Duodenal mucosa (tissue), 2 donors: ENCODE measurements around the gene QRFP.

Experiments
- H3K27ac ChIP-seq: one replicate; pipeline ENCODE4 v1.7.0; 2013; ENCODE audit warnings: low read depth, low read length
- H3K27me3 ChIP-seq, 2 donors: one replicate each; pipeline ENCODE4 v1.7.0; 2013; ENCODE audit warnings: low read length in 2 of 2, control low read depth in 1 of 2; ENCODE audit not compliant: insufficient read depth in 2 of 2, control insufficient read depth in 1 of 2
- H3K36me3 ChIP-seq, 2 donors: one replicate each; pipeline ENCODE4 v1.7.0; 2013; ENCODE audit warnings: low read length in 2 of 2, control low read depth in 1 of 2; ENCODE audit not compliant: insufficient read depth in 2 of 2, control insufficient read depth in 1 of 2
- H3K4me1 ChIP-seq, 2 donors: one replicate each; pipeline ENCODE4 v1.7.0; 2013; ENCODE audit warnings: low read length in 2 of 2, control low read depth in 1 of 2; ENCODE audit not compliant: insufficient read depth in 2 of 2, control insufficient read depth in 1 of 2
- H3K4me3 ChIP-seq, 2 donors: one replicate each; pipeline ENCODE4 v1.7.0; 2013; ENCODE audit warnings: low read length in 2 of 2, low read depth in 1 of 2
- H3K9ac ChIP-seq, 2 donors: one replicate each; pipeline ENCODE4 v1.7.0; 2013; ENCODE audit warnings: low read length in 2 of 2, low read depth in 1 of 2
- H3K9me3 ChIP-seq, 2 donors: one replicate each; pipeline ENCODE4 v1.7.0; 2013; ENCODE audit warnings: low read length in 2 of 2, control low read depth in 1 of 2; ENCODE audit not compliant: control insufficient read depth in 1 of 2

Gene QRFP

DNA sequence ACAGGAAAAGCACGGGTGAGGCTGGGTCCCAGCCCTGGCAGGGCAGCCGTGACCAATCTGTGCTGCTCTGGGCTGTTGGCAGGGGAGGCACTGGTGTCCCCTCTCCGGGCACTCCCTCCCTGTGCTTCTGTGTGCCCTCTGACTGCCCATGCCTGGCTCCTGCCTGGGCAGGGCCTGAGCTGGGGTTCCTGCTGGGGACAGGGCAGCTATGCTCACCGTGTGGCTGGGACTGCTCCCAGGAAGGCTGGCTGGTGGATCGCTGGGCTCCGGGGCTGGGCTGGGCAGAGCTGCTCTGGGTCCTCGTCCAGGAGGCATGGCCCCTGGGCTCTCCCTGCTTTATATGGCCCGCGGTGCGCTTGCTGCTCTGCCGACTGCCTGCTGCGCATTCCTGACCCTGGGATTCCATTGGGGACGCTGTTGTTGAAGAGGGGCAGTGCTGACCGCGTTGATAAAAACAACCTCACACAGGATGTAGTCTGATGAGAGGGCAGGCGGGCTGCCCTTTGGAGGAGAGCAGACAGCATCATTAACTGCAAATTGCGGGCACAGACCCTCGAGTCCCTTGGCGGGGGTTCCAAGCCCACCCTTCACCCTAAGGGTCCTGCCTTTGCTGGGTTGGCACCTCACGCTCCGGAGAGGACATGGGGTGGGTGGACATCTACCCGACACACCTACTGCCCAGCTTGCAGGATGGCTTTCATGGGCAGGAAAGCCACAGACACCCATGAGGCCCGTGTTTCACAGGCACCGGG lies 955 bp downstream of the QRFP start:
- Histone ChIP-seq H3K4me1 (peaks cover 7 to 33% of the 10 kb centered on the region in 2 donors), H3K4me3 (no peak overlapping the region), H3K27ac (no peak overlapping the region), H3K36me3 (peaks cover 0 to 23% of the 10 kb centered on the region in 2 donors), H3K9me3 (no peaks in the 10 kb centered on the region), H3K9ac (no peak overlapping the region), H3K27me3 (peaks cover 4 to 21% of the 10 kb centered on the region in 2 donors)

DNA sequence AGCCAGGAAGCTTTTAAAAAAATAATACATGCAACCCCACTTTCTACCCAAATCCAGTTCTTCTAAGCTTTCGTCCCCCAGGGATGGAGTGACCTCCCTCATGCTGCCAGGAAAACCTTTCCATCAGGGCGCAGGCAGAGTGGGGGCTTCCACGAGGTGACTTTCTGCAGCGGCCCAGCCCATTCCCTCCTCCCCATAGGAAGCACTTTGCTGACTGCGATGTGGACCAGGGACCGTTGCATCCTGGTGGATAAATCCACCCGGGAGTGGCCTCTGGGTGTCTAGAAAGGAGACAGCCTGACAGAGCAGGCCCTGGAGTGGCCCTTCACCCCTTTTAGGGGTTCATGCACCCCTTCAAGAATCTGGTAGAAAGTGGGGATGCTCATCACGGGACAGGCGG lies 1.6 kb downstream of the QRFP start:
- Histone ChIP-seq H3K27ac (no peak overlapping the region), H3K4me1 (peaks cover 7 to 33% of the 10 kb centered on the region in 2 donors), H3K9ac (no peak overlapping the region), H3K4me3 (no peak overlapping the region), H3K9me3 (no peaks in the 10 kb centered on the region), H3K27me3 (peaks cover 4 to 21% of the 10 kb centered on the region in 2 donors), H3K36me3 (peaks cover 0 to 28% of the 10 kb centered on the region in 2 donors)

- H3K4me3 ChIP-seq: no peak overlapping the region
- H3K36me3 ChIP-seq: peaks cover 0 to 31% of the 10 kb centered on the region in 2 donors
- peaks cover 7 to 33% of the 10 kb centered on the region in 2 donors for H3K4me1 ChIP-seq
- no peaks in the 10 kb centered on the region for H3K9me3 ChIP-seq
- H3K9ac ChIP-seq: peak overlapping the region in 1 of 2 donors; percentile 18
- H3K27ac ChIP-seq: no peak overlapping the region
- peaks cover 4 to 21% of the 10 kb centered on the region in 2 donors for H3K27me3 ChIP-seq
These were observed 2.1 kb downstream of the QRFP start for GRCh38 chr9:130894546-130894945.

GRCh38 chr9:130893341-130894101 lies 3.1 kb downstream of the QRFP start:
- Histone ChIP-seq H3K9me3 (no peaks in the 10 kb centered on the region), H3K27ac (no peak overlapping the region), H3K27me3 (peaks cover 4 to 21% of the 10 kb centered on the region in 2 donors), H3K4me3 (no peak overlapping the region), H3K9ac (no peak overlapping the region), H3K4me1 (peaks cover 7 to 33% of the 10 kb centered on the region in 2 donors), H3K36me3 (peaks cover 4 to 37% of the 10 kb centered on the region in 2 donors)

DNA sequence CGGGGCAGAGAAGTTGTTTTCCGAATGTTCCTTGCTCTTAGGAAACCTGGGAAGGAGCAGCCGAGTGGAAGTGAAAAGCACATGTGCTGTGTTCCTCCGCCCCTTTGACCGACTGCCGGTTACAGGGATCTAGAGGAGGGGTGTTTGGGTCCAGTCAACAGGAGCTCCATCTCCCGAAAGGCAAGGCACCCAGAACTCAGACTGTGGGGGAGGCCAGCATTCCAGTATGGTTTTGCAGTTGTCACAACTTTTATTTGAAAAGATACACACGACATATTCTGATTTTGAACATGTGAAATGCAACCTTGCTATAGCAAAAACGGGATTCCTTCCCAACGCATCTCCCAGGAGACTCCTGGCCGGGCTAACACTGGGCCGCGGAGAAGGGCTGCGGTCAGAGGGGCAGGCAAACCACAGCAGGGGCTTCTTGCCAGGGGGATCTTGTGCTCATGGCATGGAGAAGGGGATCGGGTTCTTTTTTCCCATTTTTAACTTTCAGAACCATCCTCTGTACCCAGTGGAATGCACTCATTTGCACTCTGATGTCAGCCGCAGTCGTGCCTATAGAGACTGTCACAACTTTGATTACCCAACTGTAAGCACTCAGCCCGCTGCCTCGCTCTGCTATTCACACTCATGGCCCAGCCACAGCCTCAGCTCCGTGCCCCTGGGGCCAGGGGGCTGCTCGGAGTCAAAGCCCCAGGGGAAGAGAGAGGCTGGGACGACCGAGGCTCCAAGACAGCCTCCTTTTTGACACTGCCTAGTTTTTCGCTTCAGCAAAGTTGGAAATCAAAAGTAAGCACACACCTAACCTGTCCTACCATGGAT lies 3.9 kb downstream of the QRFP start:
- Histone ChIP-seq H3K36me3 (peaks cover 10 to 46% of the 10 kb centered on the region in 2 donors), H3K4me1 (peaks cover 7 to 26% of the 10 kb centered on the region in 2 donors), H3K4me3 (no peak overlapping the region), H3K27me3 (peaks cover 4 to 17% of the 10 kb centered on the region in 2 donors), H3K9me3 (no peaks in the 10 kb centered on the region), H3K9ac (no peak overlapping the region), H3K27ac (no peak overlapping the region)

- peaks cover 7 to 26% of the 10 kb centered on the region in 2 donors for H3K4me1 ChIP-seq
These were observed 4.7 kb downstream of the QRFP start for GRCh38 chr9:130891688-130892476.

GRCh38 chr9:130890870-130891687 lies 5.5 kb downstream of the QRFP start:
- H3K9me3 ChIP-seq: no peaks in the 10 kb centered on the region
- H3K4me1 ChIP-seq: peaks cover 7 to 24% of the 10 kb centered on the region in 2 donors
- no peak overlapping the region for H3K27ac ChIP-seq
- H3K36me3 ChIP-seq: peaks cover 13 to 62% of the 10 kb centered on the region in 2 donors
- no peak overlapping the region for H3K4me3 ChIP-seq
- no peak overlapping the region for H3K9ac ChIP-seq
- peaks cover 0 to 4% of the 10 kb centered on the region in 2 donors for H3K27me3 ChIP-seq

More at GRCh38 chr9:130891688-130892476, 4.7 kb downstream of the QRFP start:
- H3K27ac ChIP-seq: no peak overlapping the region
- peaks cover 0 to 10% of the 10 kb centered on the region in 2 donors for H3K27me3 ChIP-seq
- H3K4me3 ChIP-seq: no peak overlapping the region
- no peaks in the 10 kb centered on the region for H3K9me3 ChIP-seq
- no peak overlapping the region for H3K9ac ChIP-seq
- H3K36me3 ChIP-seq: peaks cover 10 to 54% of the 10 kb centered on the region in 2 donors

DNA sequence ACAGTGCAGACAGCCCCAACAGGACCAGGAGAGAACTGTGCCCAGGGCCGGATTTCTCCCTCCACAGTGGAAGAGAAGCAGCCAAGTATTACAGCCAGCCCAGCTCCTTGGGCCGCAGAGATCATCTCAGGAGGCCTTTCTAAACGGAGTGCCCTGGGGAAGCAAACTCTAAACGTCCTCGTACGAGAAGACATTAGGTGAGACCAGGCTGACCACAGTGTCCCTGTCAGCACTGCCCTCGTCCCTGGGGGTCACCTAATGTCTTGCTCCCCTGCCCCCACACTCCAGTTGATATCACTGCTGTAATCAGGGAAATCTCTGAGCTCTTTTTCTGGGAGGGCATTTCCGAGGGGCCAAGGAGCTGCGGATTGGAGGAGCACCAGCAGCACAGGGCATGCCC lies 6.5 kb downstream of the QRFP start:
- Histone ChIP-seq H3K4me3 (no peak overlapping the region), H3K4me1 (peaks cover 7 to 14% of the 10 kb centered on the region in 2 donors), H3K9me3 (no peaks in the 10 kb centered on the region), H3K27ac (no peak overlapping the region), H3K27me3 (no peaks in the 10 kb centered on the region), H3K36me3 (peaks cover 22 to 71% of the 10 kb centered on the region in 2 donors), H3K9ac (no peak overlapping the region)
